ENCODE data around the gene LETM1. TPM values are rescaled to one million over a fixed set of nuclear protein-coding genes. Genes with fewer than 3 reads are reported as not detected.

Gene LETM1
- total RNA-seq, 6 donors from 2014 or later = 31.4 to 98.5 (median 47.8) TPM

- 91 to 100% methylated on average over 3 of the region's 3 CpGs for whole genome bisulfite sequencing, 2 donors
Observed at GRCh38 chr4:1830234-1830633, 25.7 kb downstream of the LETM1 start.

GRCh38 chr4:1826531-1827350 lies 29.2 kb downstream of the LETM1 start:
- Histone ChIP-seq H3K4me1 (no peaks in the 10 kb centered on the region), H3K4me3 (no peak overlapping the region), H3K9me3 (no peaks in the 10 kb centered on the region), H3K27me3 (no peaks in the 10 kb centered on the region), H3K27ac (no peak overlapping the region), H3K36me3 (peaks cover 24 to 69% (median 67%) of the 10 kb centered on the region in 4 donors)
- no peak for ATAC-seq (ENCODE audit: low FRiP score in 2 of 2)
- TF ChIP-seq CTCF (IDR thresholded peaks at IDR 0.05) (no peak), EP300 (IDR thresholded peaks at IDR 0.05) (no peak), POLR2AphosphoS5 (IDR thresholded peaks at IDR 0.05) (no peak), POLR2A (IDR thresholded peaks at IDR 0.05) (no peak)
- 91 to 95% methylated on average over 24 to 27 of the region's 30 CpGs for WGBS, 2 donors
- DNase-seq = no peak

More at GRCh38 chr4:1830234-1830633, 25.7 kb downstream of the LETM1 start:
- no peaks in the 10 kb centered on the region for H3K9me3 ChIP-seq
- H3K4me3 ChIP-seq = no peak overlapping the region
- H3K4me1 ChIP-seq = no peaks in the 10 kb centered on the region
- TF ChIP-seq POLR2AphosphoS5 (IDR thresholded peaks at IDR 0.05) = no peak
- TF ChIP-seq CTCF (IDR thresholded peaks at IDR 0.05) = no peak
- no peak for TF ChIP-seq EP300 (IDR thresholded peaks at IDR 0.05)
- TF ChIP-seq POLR2A (IDR thresholded peaks at IDR 0.05) = no peak
- no peaks in the 10 kb centered on the region for H3K27me3 ChIP-seq
- ATAC-seq (ENCODE audit: low FRiP score in 2 of 2) (no peak), DNase-seq (no peak)
- H3K27ac ChIP-seq = no peak overlapping the region
- peaks cover 6 to 69% (median 65%) of the 10 kb centered on the region in 4 donors for H3K36me3 ChIP-seq

DNA sequence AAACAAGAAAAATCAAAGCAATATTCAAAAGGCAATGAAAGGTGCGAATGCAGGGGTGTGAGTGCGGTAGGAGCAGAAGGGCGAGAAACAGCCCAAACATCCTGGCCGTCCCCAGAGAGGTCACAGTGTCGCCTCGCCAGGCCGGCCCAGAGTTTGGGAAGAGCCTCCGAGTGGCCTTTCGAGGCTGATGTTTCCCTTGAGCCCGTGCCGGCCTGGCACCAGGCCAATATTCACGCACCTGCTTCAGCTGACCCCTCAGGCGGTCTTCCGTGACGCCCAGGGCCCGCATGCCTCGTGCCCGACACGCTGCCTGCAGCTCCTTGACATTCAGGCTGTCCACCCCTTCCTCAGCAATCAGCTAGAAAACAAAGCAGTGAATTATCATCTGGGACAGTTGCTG lies 30.6 kb downstream of the LETM1 start:
- H3K4me3 ChIP-seq = no peak overlapping the region
- peaks cover 28 to 69% (median 61%) of the 10 kb centered on the region in 4 donors for H3K36me3 ChIP-seq
- TF ChIP-seq CTCF (IDR thresholded peaks at IDR 0.05) (no peak), POLR2A (IDR thresholded peaks at IDR 0.05) (no peak), POLR2AphosphoS5 (IDR thresholded peaks at IDR 0.05) (no peak), EP300 (IDR thresholded peaks at IDR 0.05) (no peak)
- no peak for ATAC-seq (ENCODE audit: low FRiP score in 2 of 2)
- 86 to 90% methylated on average over 16 to 19 of the region's 19 CpGs for WGBS, 2 donors
- no peaks in the 10 kb centered on the region for H3K27me3 ChIP-seq
- no peaks in the 10 kb centered on the region for H3K4me1 ChIP-seq
- H3K27ac ChIP-seq = no peak overlapping the region
- H3K9me3 ChIP-seq = no peaks in the 10 kb centered on the region
- DNase-seq = no peak

- Histone ChIP-seq H3K4me1 (no peaks in the 10 kb centered on the region), H3K27me3 (no peaks in the 10 kb centered on the region), H3K9me3 (no peaks in the 10 kb centered on the region), H3K4me3 (no peak overlapping the region), H3K36me3 (peaks cover 28 to 70% (median 60%) of the 10 kb centered on the region in 4 donors), H3K27ac (no peak overlapping the region)
- ATAC-seq (ENCODE audit: low FRiP score in 2 of 2) (no peak), DNase-seq (no peak)
- TF ChIP-seq CTCF (IDR thresholded peaks at IDR 0.05) = no peak
- no peak for TF ChIP-seq POLR2AphosphoS5 (IDR thresholded peaks at IDR 0.05)
- TF ChIP-seq EP300 (IDR thresholded peaks at IDR 0.05) = no peak
- TF ChIP-seq POLR2A (IDR thresholded peaks at IDR 0.05) = no peak
- 76 to 87% methylated on average over 7 to 11 of the region's 11 CpGs for WGBS, 2 donors
Observed at GRCh38 chr4:1824746-1825145, 31.2 kb downstream of the LETM1 start.

Measured in upper lobe of left lung (tissue), 6 donors.